H1 (cell line): ENCODE measurements around the gene GJC2. TPM values are rescaled to one million over a fixed set of nuclear protein-coding genes. Genes with fewer than 3 reads are reported as not detected.

Experiments
- CTCF ChIA-PET: fragments of 300-600 bp; sonication (Branson Sonifier 250); formaldehyde crosslinking; loops from one replicate; lab custom pipeline; 2021; ENCODE audit not compliant: partially characterized antibody; lab: Charles Lee
- POLR2A ChIA-PET: fragments of 300-600 bp; sonication (Branson Sonifier 250); formaldehyde crosslinking; loops from one replicate; lab custom pipeline; 2021; ENCODE audit warnings: inconsistent platforms; ENCODE audit not compliant: partially characterized antibody; lab: Charles Lee
- DNase-seq, 2 experiments: peaks; one replicate each; pipeline versions ENCODE4 v3.0.0 to v3.0.0-alpha.2; 2010 to 2022; ENCODE audit warnings: low spot score in 2 of 2, low read depth in 1 of 2, mixed read lengths in 1 of 2
- FAIRE-seq: peaks from 2 replicates; lab custom pipeline; 2011; peaks lifted over from hg19 to GRCh38; lab: Jason Lieb, UNC
- H2AFZ ChIP-seq: 2 replicates; pipeline ENCODE4 v1.8.1; 2012; ENCODE audit warnings: low read length, inconsistent platforms
- H2AK5ac ChIP-seq: 2 replicates; pipeline ENCODE4 v1.6.1; 2013; ENCODE audit warnings: low read depth, low read length
- H2BK120ac ChIP-seq: replicated peaks from 2 replicates; pipeline ENCODE3; 2013; ENCODE audit warnings: low read depth, low read length, inconsistent platforms
- H2BK12ac ChIP-seq: 2 replicates; pipeline ENCODE4 v1.6.1; 2013; ENCODE audit warnings: low read depth, low read length
- H2BK15ac ChIP-seq: 2 replicates; pipeline ENCODE4 v1.6.1; 2013; ENCODE audit warnings: low read length
- H2BK20ac ChIP-seq: 2 replicates; pipeline ENCODE4 v1.6.1; 2013; ENCODE audit warnings: low read length
- H2BK5ac ChIP-seq: 2 replicates; pipeline ENCODE4 v1.6.1; 2013; ENCODE audit warnings: low read depth, low read length
- H3K14ac ChIP-seq: 2 replicates; pipeline ENCODE4 v1.6.1; 2013; ENCODE audit warnings: inconsistent platforms; ENCODE audit not compliant: insufficient read length
- H3K18ac ChIP-seq: 2 replicates; pipeline ENCODE4 v1.6.1; 2013; ENCODE audit warnings: low read length; ENCODE audit errors: extremely low read depth
- H3K23ac ChIP-seq: 2 replicates; pipeline ENCODE4 v1.6.1; 2013; ENCODE audit warnings: inconsistent platforms; ENCODE audit not compliant: insufficient read length
- H3K23me2 ChIP-seq: 2 replicates; pipeline ENCODE4 v1.6.1; 2013; ENCODE audit warnings: low read depth, low read length
- H3K27ac ChIP-seq: 2 replicates; pipeline ENCODE4 v1.6.1; 2011; ENCODE audit warnings: low read depth, low read length, inconsistent platforms
- H3K27me3 ChIP-seq, 4 experiments: replicated peaks in 1 of 4; 1 replicate in 1 of 4; 2 replicates in 3 of 4; pipeline versions ENCODE4 v1.6.1 to v1.8.1; 2011 to 2013; ENCODE audit warnings: low read length in 3 of 4, mild to moderate bottlenecking in 3 of 4, inconsistent platforms in 2 of 4, mixed read lengths in 2 of 4, moderate library complexity in 1 of 4; ENCODE audit not compliant: control insufficient read depth in 3 of 4, insufficient read depth in 3 of 4; ENCODE audit errors: extremely low read depth in 1 of 4
- H3K36me3 ChIP-seq, 4 experiments: 2 replicates each; pipeline versions ENCODE4 v1.6.1 to v1.8.1; 2011 to 2013; ENCODE audit warnings: mild to moderate bottlenecking in 4 of 4, low read length in 3 of 4, moderate library complexity in 2 of 4, control low read depth in 1 of 4, inconsistent platforms in 1 of 4; ENCODE audit not compliant: insufficient read depth in 4 of 4, control insufficient read depth in 2 of 4
- H3K4ac ChIP-seq: replicated peaks from 2 replicates; pipeline ENCODE3; 2013; ENCODE audit warnings: low read length, low read depth, mixed read lengths, inconsistent platforms; ENCODE audit not compliant: insufficient read length
- H3K4me1 ChIP-seq, 4 experiments: replicated peaks in 1 of 4; 1 replicate in 1 of 4; 2 replicates in 3 of 4; pipeline versions ENCODE4 v1.6.1 to v1.8.1; 2011 to 2013; ENCODE audit warnings: low read length in 3 of 4, inconsistent platforms in 2 of 4, mixed read lengths in 1 of 4; ENCODE audit not compliant: insufficient read depth in 4 of 4, control insufficient read depth in 3 of 4
- H3K4me2 ChIP-seq, 2 experiments: 2 replicates each; pipeline versions ENCODE4 v1.6.1 to v1.8.1; 2011 to 2013; ENCODE audit warnings: low read depth in 2 of 2, low read length in 2 of 2, control low read depth in 1 of 2, inconsistent platforms in 1 of 2, mild to moderate bottlenecking in 1 of 2; ENCODE audit not compliant: insufficient read depth in 1 of 2
- H3K4me3 ChIP-seq, 4 experiments: fragments of 200-600, 300-600 bp in 1 of 4; sonication (generic), shearing (Covaris generic), sonication (Bioruptor Twin) in 1 of 4; 2 replicates each; pipeline versions ENCODE4 v1.5.1 to v1.8.1; 2011 to 2016; ENCODE audit warnings: low read length in 4 of 4, low read depth in 3 of 4, control low read depth in 2 of 4, inconsistent platforms in 2 of 4, mild to moderate bottlenecking in 2 of 4, mixed read lengths in 1 of 4, moderate library complexity in 1 of 4; ENCODE audit not compliant: insufficient read depth in 2 of 4; ENCODE audit errors: extremely low read depth in 1 of 4
- H3K56ac ChIP-seq: replicated peaks from 2 replicates; pipeline ENCODE3; 2013; ENCODE audit warnings: low read depth, mild to moderate bottlenecking, mixed read lengths, low read length, inconsistent platforms; ENCODE audit not compliant: insufficient read length
- H3K79me1 ChIP-seq: 2 replicates; pipeline ENCODE4 v1.6.1; 2013; ENCODE audit warnings: low read depth, low read length, control low read depth
- H3K79me2 ChIP-seq, 2 experiments: 2 replicates each; pipeline versions ENCODE4 v1.6.1 to v1.8.1; 2012 to 2013; ENCODE audit warnings: low read length in 2 of 2, mild to moderate bottlenecking in 2 of 2, inconsistent platforms in 1 of 2; ENCODE audit not compliant: insufficient read depth in 2 of 2, control insufficient read depth in 1 of 2
- H3K9ac ChIP-seq, 4 experiments: replicated peaks in 1 of 4; 1 replicate in 1 of 4; 2 replicates in 3 of 4; pipeline versions ENCODE4 v1.6.1 to v1.8.1; 2011 to 2013; ENCODE audit warnings: low read depth in 3 of 4, low read length in 3 of 4, control low read depth in 2 of 4, mild to moderate bottlenecking in 2 of 4, moderate library complexity in 2 of 4, inconsistent platforms in 1 of 4; ENCODE audit errors: extremely low read depth in 1 of 4
- H3K9me3 ChIP-seq, 2 experiments: 2 replicates each; pipeline versions ENCODE4 v1.6.1 to v1.8.1; 2012 to 2013; ENCODE audit warnings: mild to moderate bottlenecking in 2 of 2, moderate library complexity in 2 of 2, control low read depth in 1 of 2, inconsistent platforms in 1 of 2, low read depth in 1 of 2, low read length in 1 of 2, mixed read lengths in 1 of 2; ENCODE audit not compliant: insufficient read depth in 2 of 2
- H4K20me1 ChIP-seq, 2 experiments: replicated peaks in 1 of 2; 2 replicates each; pipeline versions ENCODE3 to v1.8.1; 2011 to 2013; ENCODE audit warnings: inconsistent platforms in 2 of 2, low read length in 2 of 2, mild to moderate bottlenecking in 1 of 2; ENCODE audit not compliant: insufficient read depth in 2 of 2, control insufficient read depth in 1 of 2
- H4K5ac ChIP-seq: 2 replicates; pipeline ENCODE4 v1.6.1; 2013; ENCODE audit warnings: low read length, low read depth, mixed read lengths, inconsistent platforms; ENCODE audit not compliant: insufficient read length
- H4K8ac ChIP-seq: 2 replicates; pipeline ENCODE4 v1.8.0; 2013; ENCODE audit warnings: mild to moderate bottlenecking, moderate library complexity, low read length, inconsistent platforms; ENCODE audit not compliant: insufficient read depth; ENCODE audit errors: extremely low read depth
- H4K91ac ChIP-seq: replicated peaks from 2 replicates; pipeline ENCODE3; 2013; ENCODE audit warnings: low read length, mixed read lengths, inconsistent platforms; ENCODE audit not compliant: insufficient read length
- CEBPB ChIP-seq: IDR thresholded peaks from 2 replicates; pipeline ENCODE4 v1.6.1; 2012; ENCODE audit warnings: low read depth, low read length
- CHD1 ChIP-seq: IDR thresholded peaks from 2 replicates; pipeline ENCODE4 v1.6.1; 2012; ENCODE audit warnings: low read depth, low read length, improper control_type of control experiment
- CREB1 ChIP-seq: IDR thresholded peaks from 2 replicates; pipeline ENCODE4 v1.6.1; 2012; ENCODE audit warnings: inconsistent platforms
- CTBP2 ChIP-seq: IDR thresholded peaks from 2 replicates; pipeline ENCODE4 v1.7.0; 2011; ENCODE audit warnings: borderline replicate concordance, mild to moderate bottlenecking, moderate library complexity, mixed read lengths, low read length; ENCODE audit not compliant: insufficient read depth, insufficient read length
- GTF2F1 ChIP-seq: IDR thresholded peaks from 2 replicates; pipeline ENCODE4 v1.6.1; 2012; ENCODE audit warnings: low read depth, low read length, improper control_type of control experiment, borderline replicate concordance
- HDAC2 ChIP-seq, 2 experiments: fragments of 300-600 bp in 1 of 2; sonication (generic) in 1 of 2; IDR thresholded peaks; 2 replicates each; pipeline ENCODE4 v1.6.1; 2011 to 2012; ENCODE audit warnings: low read depth in 2 of 2, low read length in 2 of 2, mild to moderate bottlenecking in 2 of 2, moderate library complexity in 2 of 2, borderline replicate concordance in 1 of 2, inconsistent platforms in 1 of 2
- KDM5A ChIP-seq: fragments of 200-600 bp; IDR thresholded peaks from 2 replicates; pipeline ENCODE4 v1.7.1; 2012; ENCODE audit warnings: mild to moderate bottlenecking, low read length, inconsistent platforms, mixed read lengths
- MAFK ChIP-seq: IDR thresholded peaks from 2 replicates; pipeline ENCODE4 v1.6.1; 2012; ENCODE audit warnings: low read depth, mild to moderate bottlenecking, improper control_type of control experiment, low read length
- POLR2AphosphoS5 ChIP-seq: IDR thresholded peaks from 2 replicates; pipeline ENCODE4 v1.6.1; 2011; ENCODE audit warnings: low read depth, low read length
- RAD21 ChIP-seq, 2 experiments: IDR thresholded peaks in 1 of 2; conservative IDR thresholded peaks in 1 of 2; 2 replicates each; pipeline ENCODE4 v1.6.1; 2011; ENCODE audit warnings: low read depth in 2 of 2, low read length in 2 of 2, improper control_type of control experiment in 1 of 2, inconsistent platforms in 1 of 2, mild to moderate bottlenecking in 1 of 2, moderate library complexity in 1 of 2
- SIX5 ChIP-seq: IDR thresholded peaks from 2 replicates; pipeline ENCODE4 v1.6.1; 2011; ENCODE audit warnings: mild to moderate bottlenecking, low read depth, low read length
- SRF ChIP-seq: IDR thresholded peaks from 2 replicates; pipeline ENCODE4 v1.6.1; 2011; ENCODE audit warnings: mild to moderate bottlenecking, low read depth, low read length, moderate library complexity
- TBP ChIP-seq: IDR thresholded peaks from 2 replicates; pipeline ENCODE4 v1.6.1; 2011; ENCODE audit warnings: low read depth, low read length, improper control_type of control experiment
- USF2 ChIP-seq: IDR thresholded peaks from 2 replicates; pipeline ENCODE4 v1.6.1; 2011; ENCODE audit warnings: low read length, improper control_type of control experiment
- WGBS, 2 experiments: shearing (Covaris generic) in 1 of 2; methylation state at CpG; one replicate each; pipeline versions ENCODE4 v1.1.6 to v1.1.7; 2013 to 2015; ENCODE audit warnings: low lambda C conversion rate in 2 of 2, mixed read lengths in 2 of 2, inconsistent platforms in 1 of 2, low coverage in 1 of 2, missing lambda C conversion rate in 1 of 2; ENCODE audit not compliant: insufficient replicate concordance in 2 of 2, insufficient coverage in 1 of 2, insufficient read length in 1 of 2; ENCODE audit errors: extremely low coverage in 1 of 2, missing lambda C conversion rate in 1 of 2; 5-methylcytosine and 5-hydroxymethylcytosine counted together
- polyA plus RNA-seq, 7 experiments: library from polyadenylated mRNA; depleted of rRNA in 3 of 7; stranded (reverse) in 5 of 7; unstranded in 2 of 7; fragments of >200 nt in 5 of 7; fragments of 200-250 nt in 2 of 7; gene quantifications; 1 replicate in 5 of 7; 2 replicates in 1 of 7; 4 replicates in 1 of 7; pipeline versions ENCODE4 v1.2.1 to v1.2.3, GENCODE V29; 2011 to 2013; ENCODE audit warnings: missing spikeins in 2 of 7, mixed read lengths in 2 of 7
- total RNA-seq: library from RNA; stranded (reverse); fragmentation: NEBNext Ultra II Directional; extraction: Animal tissue kit (Norgen Biotek cat#: 25700); gene quantifications from 2 replicates; pipeline ENCODE4 v1.2.1, GENCODE V29; 2021

GJC2 gene
- total and polyA plus RNA-seq, 2 of the 8 experiments (the other 6 are each of a cell fraction or from before 2014, with no cell fraction given) = 0.17 to 0.54 TPM

DNA sequence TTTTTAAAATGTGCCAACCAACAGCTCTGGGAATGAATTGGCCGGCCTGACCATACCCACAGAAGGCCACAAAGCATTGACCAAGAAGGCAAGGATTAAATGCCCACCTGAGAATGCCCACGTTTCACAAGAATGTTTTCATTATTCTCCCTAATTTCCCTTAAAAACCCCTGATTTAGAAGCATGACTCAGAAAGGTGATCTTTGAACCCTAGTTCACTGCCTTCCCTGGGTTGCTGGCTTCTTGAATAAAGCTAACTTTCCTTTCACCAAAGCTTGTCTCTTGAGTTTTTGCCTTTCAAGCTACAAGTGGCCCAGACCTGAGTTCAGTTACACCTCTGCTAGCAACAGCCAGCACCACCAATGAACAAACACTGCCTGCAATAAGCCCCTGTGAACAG lies 26.2 kb upstream of the GJC2 start:
- Histone ChIP-seq H3K79me1 (no peaks in the 10 kb centered on the region; the same call in 1 of the 2 replicates), H3K56ac (no peak overlapping the region), H2AFZ (no peak overlapping the region), H3K79me2 (no peaks in the 10 kb centered on the region), H3K23ac (no peak overlapping the region), H3K18ac (no peak overlapping the region), H2BK12ac (no peak overlapping the region), H3K36me3 (no peaks in the 10 kb centered on the region), H3K4me2 (no peak overlapping the region), H3K27ac (no peak overlapping the region), H3K14ac (no peak overlapping the region), H2BK5ac (no peak overlapping the region), H2BK120ac (no peak overlapping the region), H3K9ac (no peak overlapping the region), H4K8ac (no peak overlapping the region), H3K4me3 (no peak overlapping the region), H4K5ac (no peak overlapping the region), H3K4me1 (no peaks in the 10 kb centered on the region), H4K91ac (no peak overlapping the region), H3K27me3 (no peaks in the 10 kb centered on the region; a peak in 3 of 7 replicates), H3K4ac (no peak overlapping the region), H4K20me1 (no peaks in the 10 kb centered on the region), H3K9me3 (peaks cover 8 to 13% of the 10 kb centered on the region in 2 experiments; a peak in 3 of 4 replicates), H2AK5ac (no peak overlapping the region), H3K23me2 (no peaks in the 10 kb centered on the region), H2BK15ac (no peak overlapping the region), H2BK20ac (no peak overlapping the region)
- no peak for DNase-seq
- CTCF ChIA-PET = interaction anchor here (1.1 to 1.9 kb wide), 2 partner anchors 50 to 124 kb away, joined by 3 to 4 read pairs; no protein-coding TSS in a partner anchor
- POLR2A ChIA-PET = no interaction called here
- no peak for FAIRE-seq
- 57% methylated on average over 2 of the region's 2 CpGs; no CpG with 5 or more reads in 1 of the 2 experiments for WGBS, 2 experiments
- TF ChIP-seq TBP = no peak
- TF ChIP-seq CREB1 = no peak
- TF ChIP-seq SIX5 = no peak
- TF ChIP-seq GTF2F1 = no peak
- TF ChIP-seq RAD21 (IDR thresholded peaks at IDR 0.05 in 1 of 2, conservative IDR thresholded peaks at IDR 0.05 in 1 of 2; ENCODE audit: low read depth in 2 of 2, low read length in 2 of 2) = no peak
- TF ChIP-seq USF2 = no peak
- no peak for TF ChIP-seq CEBPB
- TF ChIP-seq HDAC2 (IDR thresholded peaks at IDR 0.05; ENCODE audit: borderline replicate concordance in 1 of 2, low read depth in 2 of 2, low read length in 2 of 2) = no peak
- TF ChIP-seq MAFK = no peak
- no peak for TF ChIP-seq CTBP2
- no peak for TF ChIP-seq CHD1
- TF ChIP-seq SRF = no peak
- no peak for TF ChIP-seq KDM5A
- no peak for TF ChIP-seq POLR2AphosphoS5
